Measurements from ENCODE around the gene KNSTRN. TPM values are rescaled to one million over a fixed set of nuclear protein-coding genes. Genes with fewer than 3 reads are reported as not detected.

KNSTRN gene
- total RNA-seq, 1 donor from 2014 or later, result 6.4 TPM

- no peak for DNase-seq (ENCODE audit: low spot score)
- intact Hi-C loops (cut with DNase I), result loop anchor here (5.0 kb wide), 1 partner anchor 138 kb away; the partner anchor contains the start of gene ANKRD63
- ATAC-seq, result no peak
Observed at GRCh38 chr15:40420071-40420713, 37.7 kb downstream of the KNSTRN start.

GRCh38 chr15:40420793-40421192 is 38.3 kb downstream of the KNSTRN start:
- intact Hi-C loops (cut with DNase I), result loop anchor here (5.0 kb wide), 1 partner anchor 138 kb away; the partner anchor contains the start of gene ANKRD63
- ATAC-seq (peak; percentile 28), DNase-seq (ENCODE audit: low spot score) (no peak)

- intact Hi-C loops (cut with DNase I), result loop anchor here (5.0 kb wide), 1 partner anchor 139 kb away; the partner anchor contains the start of gene ANKRD63
- ATAC-seq (peak; percentile 96), DNase-seq (ENCODE audit: low spot score) (peak; percentile 89)
Observed at GRCh38 chr15:40421246-40422157, 39.0 kb downstream of the KNSTRN start.

GRCh38 chr15:40424483-40425115 is 42.1 kb downstream of the KNSTRN start:
- ATAC-seq (no peak), DNase-seq (ENCODE audit: low spot score) (no peak)
- intact Hi-C loops (cut with DNase I), result loop anchor here (5.0 kb wide), 1 partner anchor 142 kb away; the partner anchor contains the start of gene ANKRD63

- ATAC-seq (no peak), DNase-seq (ENCODE audit: low spot score) (no peak)
- intact Hi-C loops (cut with DNase I), result no loop called here
Observed at GRCh38 chr15:40425681-40426080, 43.2 kb downstream of the KNSTRN start.

- ATAC-seq (no peak), DNase-seq (ENCODE audit: low spot score) (no peak)
- intact Hi-C loops (cut with DNase I), result no loop called here
Observed at GRCh38 chr15:40427188-40427587, 44.7 kb downstream of the KNSTRN start.

GRCh38 chr15:40428185-40428584 is 45.7 kb downstream of the KNSTRN start:
- no peak for ATAC-seq
- intact Hi-C loops (cut with DNase I), result no loop called here

GRCh38 chr15:40429068-40429710 is 46.7 kb downstream of the KNSTRN start:
- intact Hi-C loops (cut with DNase I), result no loop called here
- ATAC-seq, result no peak
- no peak for DNase-seq (ENCODE audit: low spot score)

More at GRCh38 chr15:40428185-40428584, 45.7 kb downstream of the KNSTRN start:
- no peak for DNase-seq (ENCODE audit: low spot score)

- intact Hi-C loops (cut with DNase I), result no loop called here
- DNase-seq (ENCODE audit: low spot score) (no peak), ATAC-seq (peak; percentile 43)
Observed at GRCh38 chr15:40430271-40430805, 47.8 kb downstream of the KNSTRN start.

- intact Hi-C loops (cut with DNase I), result no loop called here
- no peak for DNase-seq (ENCODE audit: low spot score)
- no peak for ATAC-seq
Observed at GRCh38 chr15:40435023-40435709, 52.6 kb downstream of the KNSTRN start.

- DNase-seq (ENCODE audit: low spot score) (no peak), ATAC-seq (no peak)
- intact Hi-C loops (cut with DNase I), result no loop called here
Observed at GRCh38 chr15:40435710-40436089, 53.2 kb downstream of the KNSTRN start.

- intact Hi-C loops (cut with DNase I), result no loop called here
- no peak for DNase-seq (ENCODE audit: low spot score)
- ATAC-seq, result no peak
Observed at GRCh38 chr15:40436116-40436891, 53.8 kb downstream of the KNSTRN start.

- intact Hi-C loops (cut with DNase I), result no loop called here
- DNase-seq (ENCODE audit: low spot score) (no peak), ATAC-seq (no peak)
Observed at GRCh38 chr15:40436892-40437751, 54.6 kb downstream of the KNSTRN start.

- ATAC-seq, result no peak
- intact Hi-C loops (cut with DNase I), result no loop called here
Observed at GRCh38 chr15:40437752-40438687, 55.5 kb downstream of the KNSTRN start.

GRCh38 chr15:40438712-40439111 is 56.2 kb downstream of the KNSTRN start:
- intact Hi-C loops (cut with DNase I), result no loop called here
- DNase-seq (ENCODE audit: low spot score), result no peak
- no peak for ATAC-seq

More at GRCh38 chr15:40437752-40438687, 55.5 kb downstream of the KNSTRN start:
- DNase-seq (ENCODE audit: low spot score), result no peak

All from sciatic nerve (tissue), 2 donors.